Suprapubic skin (tissue), 4 donors: ENCODE results near the gene DRG2. TPM values are rescaled to one million over a fixed set of nuclear protein-coding genes. Genes with fewer than 3 reads are reported as not detected.

Experiments
- DNase-seq, 2 donors: peaks; one replicate each; pipeline ENCODE4 v3.0.0-alpha.2; 2019; ENCODE audit warnings: low spot score in 2 of 2
- H3K27ac ChIP-seq: fragments of 200-600 bp; sonication (generic); one replicate; pipeline ENCODE4 v1.5.1; 2019
- H3K27me3 ChIP-seq: fragments of 200-600 bp; sonication (generic); one replicate; pipeline ENCODE4 v1.5.1; 2019
- H3K36me3 ChIP-seq: fragments of 200-600 bp; sonication (generic); one replicate; pipeline ENCODE4 v1.5.1; 2019
- H3K4me1 ChIP-seq: fragments of 200-600 bp; sonication (generic); one replicate; pipeline ENCODE4 v1.5.1; 2019
- H3K4me3 ChIP-seq: fragments of 200-600 bp; sonication (generic); one replicate; pipeline ENCODE4 v1.5.1; 2019; ENCODE audit warnings: mild to moderate bottlenecking
- H3K9me3 ChIP-seq: fragments of 200-600 bp; sonication (generic); one replicate; pipeline ENCODE4 v1.5.1; 2019
- EP300 ChIP-seq: sonication (generic); formaldehyde crosslinking; IDR thresholded peaks from one replicate; pipeline ENCODE4 v1.6.1; 2017; ENCODE audit warnings: antibody characterized with exemption
- POLR2A ChIP-seq, 2 donors: fragments of 450-650 bp; IDR thresholded peaks; one replicate each; pipeline ENCODE4 v1.6.1; 2017; ENCODE audit warnings: antibody characterized with exemption in 2 of 2, mild to moderate bottlenecking in 2 of 2, moderate library complexity in 2 of 2
- POLR2AphosphoS5 ChIP-seq, 3 donors: sonication (generic); formaldehyde crosslinking; IDR thresholded peaks; one replicate each; pipeline ENCODE4 v1.6.1; 2017; ENCODE audit warnings: antibody characterized with exemption in 3 of 3
- WGBS: methylation state at CpG from one replicate; pipeline ENCODE4 v1.1.5; 2018; 5-methylcytosine and 5-hydroxymethylcytosine counted together
- total RNA-seq, 4 donors: library from RNA; depleted of rRNA; stranded (reverse); fragments of >200 nt; gene quantifications; one replicate each; pipeline ENCODE4 v1.1.0, GENCODE V29; 2016
- TF ChIP-seq, protein P1 (sequence below), 2 donors: fragments of 200-600 bp in 1 of 2; fragments of 450-650 bp in 1 of 2; sonication (generic) in 1 of 2; IDR thresholded peaks; one replicate each; pipeline ENCODE4 v1.5.1; 2016 to 2019; ENCODE audit warnings: antibody characterized with exemption in 2 of 2, mild to moderate bottlenecking in 1 of 2, moderate library complexity in 1 of 2

Gene DRG2
- total RNA-seq, 4 donors from 2014 or later, result 34.6 to 44.0 (median 37.9) TPM

GRCh38 chr17:18076936-18077335, 10.8 kb upstream of the DRG2 start:
- no peak for DNase-seq
- Histone ChIP-seq H3K4me1 (no peaks in the 10 kb centered on the region), H3K27ac (no peak overlapping the region), H3K9me3 (no peaks in the 10 kb centered on the region), H3K4me3 (no peak overlapping the region), H3K36me3 (no peaks in the 10 kb centered on the region), H3K27me3 (peaks cover 3% of the 10 kb centered on the region)
- 69% methylated on average over 7 of the region's 7 CpGs for WGBS
- TF ChIP-seq POLR2AphosphoS5 (IDR thresholded peaks at IDR 0.05) (no peak), POLR2A (IDR thresholded peaks at IDR 0.05) (no peak), EP300 (no peak)
- TF ChIP-seq, protein P1, sequence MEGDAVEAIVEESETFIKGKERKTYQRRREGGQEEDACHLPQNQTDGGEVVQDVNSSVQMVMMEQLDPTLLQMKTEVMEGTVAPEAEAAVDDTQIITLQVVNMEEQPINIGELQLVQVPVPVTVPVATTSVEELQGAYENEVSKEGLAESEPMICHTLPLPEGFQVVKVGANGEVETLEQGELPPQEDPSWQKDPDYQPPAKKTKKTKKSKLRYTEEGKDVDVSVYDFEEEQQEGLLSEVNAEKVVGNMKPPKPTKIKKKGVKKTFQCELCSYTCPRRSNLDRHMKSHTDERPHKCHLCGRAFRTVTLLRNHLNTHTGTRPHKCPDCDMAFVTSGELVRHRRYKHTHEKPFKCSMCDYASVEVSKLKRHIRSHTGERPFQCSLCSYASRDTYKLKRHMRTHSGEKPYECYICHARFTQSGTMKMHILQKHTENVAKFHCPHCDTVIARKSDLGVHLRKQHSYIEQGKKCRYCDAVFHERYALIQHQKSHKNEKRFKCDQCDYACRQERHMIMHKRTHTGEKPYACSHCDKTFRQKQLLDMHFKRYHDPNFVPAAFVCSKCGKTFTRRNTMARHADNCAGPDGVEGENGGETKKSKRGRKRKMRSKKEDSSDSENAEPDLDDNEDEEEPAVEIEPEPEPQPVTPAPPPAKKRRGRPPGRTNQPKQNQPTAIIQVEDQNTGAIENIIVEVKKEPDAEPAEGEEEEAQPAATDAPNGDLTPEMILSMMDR (IDR thresholded peaks at IDR 0.05), result no peak

DNA sequence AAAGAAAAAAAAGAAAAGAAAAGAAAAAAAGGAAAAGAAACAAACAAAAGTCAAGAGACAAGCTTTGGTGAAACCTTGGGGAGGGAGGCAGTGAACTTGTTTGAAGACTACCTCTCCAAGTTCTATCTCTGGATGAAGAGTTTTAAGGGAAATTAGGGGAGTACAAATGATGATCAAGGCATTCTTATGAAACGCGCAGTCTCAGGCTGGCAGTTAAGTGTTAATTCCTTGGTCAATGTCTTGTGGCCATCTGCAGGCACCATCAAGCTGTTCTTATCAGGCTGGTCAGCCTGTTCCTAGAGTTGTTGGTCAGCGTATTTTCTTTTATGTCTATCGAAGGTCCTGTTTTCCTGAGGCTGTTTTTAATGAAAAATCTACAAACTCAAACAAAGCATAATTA, 8.2 kb upstream of the DRG2 start:
- H3K4me3 ChIP-seq, result no peak overlapping the region
- peaks cover 3% of the 10 kb centered on the region for H3K27me3 ChIP-seq
- 81% methylated on average over 4 of the region's 4 CpGs for WGBS
- no peak overlapping the region for H3K27ac ChIP-seq
- TF ChIP-seq POLR2AphosphoS5 (IDR thresholded peaks at IDR 0.05), result no peak
- TF ChIP-seq, protein P1 (IDR thresholded peaks at IDR 0.05), result no peak
- no peak for TF ChIP-seq POLR2A (IDR thresholded peaks at IDR 0.05)
- TF ChIP-seq EP300, result no peak
- no peaks in the 10 kb centered on the region for H3K4me1 ChIP-seq
- no peaks in the 10 kb centered on the region for H3K9me3 ChIP-seq
- DNase-seq, result no peak
- no peaks in the 10 kb centered on the region for H3K36me3 ChIP-seq

DNA sequence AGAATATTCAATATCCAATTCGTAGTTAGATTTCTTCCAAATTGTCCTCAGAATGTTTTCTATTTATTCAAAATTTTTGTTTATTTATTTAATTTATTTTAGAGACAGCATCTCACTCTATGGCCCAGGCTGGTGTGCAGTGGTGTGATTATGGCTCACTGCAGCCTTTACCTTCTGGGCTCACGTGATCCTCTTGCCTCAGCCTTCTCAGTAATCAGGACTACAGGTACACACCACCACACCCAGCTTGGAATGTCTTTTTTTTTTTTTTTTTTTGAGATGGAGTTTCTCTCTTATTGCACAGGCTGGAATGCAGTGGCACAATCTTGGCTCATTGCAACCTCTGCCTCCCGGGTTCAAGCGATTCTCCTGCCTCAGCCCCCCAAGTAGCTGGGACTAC, 3.5 kb upstream of the DRG2 start:
- Histone ChIP-seq H3K36me3 (no peaks in the 10 kb centered on the region), H3K9me3 (no peaks in the 10 kb centered on the region), H3K27me3 (peaks cover 3% of the 10 kb centered on the region), H3K4me3 (no peak overlapping the region), H3K27ac (no peak overlapping the region), H3K4me1 (peaks cover 12% of the 10 kb centered on the region)
- TF ChIP-seq POLR2A (IDR thresholded peaks at IDR 0.05), result no peak
- TF ChIP-seq POLR2AphosphoS5 (IDR thresholded peaks at IDR 0.05), result no peak
- no peak for TF ChIP-seq EP300
- TF ChIP-seq, protein P1 (IDR thresholded peaks at IDR 0.05), result no peak
- DNase-seq, result no peak
- WGBS, result 78% methylated on average over 4 of the region's 4 CpGs

DNA sequence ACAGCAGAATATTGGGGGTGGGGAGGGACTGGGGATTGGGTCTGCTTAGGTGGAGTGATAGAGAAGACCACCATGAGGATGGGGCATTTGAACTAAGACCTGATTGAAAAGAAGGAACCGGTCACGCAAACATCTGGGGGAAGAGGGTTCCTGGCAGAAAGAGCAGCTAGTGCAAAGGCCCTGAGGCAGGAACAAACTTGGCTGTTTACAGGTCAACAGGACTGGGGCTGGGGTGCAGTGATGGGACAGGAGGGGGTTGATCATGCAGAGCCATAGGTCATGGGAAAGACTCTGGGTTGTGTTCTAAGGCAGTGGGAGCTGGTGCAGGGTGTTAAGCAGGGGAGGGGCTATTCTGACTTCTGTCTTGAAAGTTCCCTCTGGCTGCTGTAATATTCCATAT, 1.9 kb downstream of the DRG2 start:
- no peak for DNase-seq
- Histone ChIP-seq H3K4me3 (no peak overlapping the region), H3K4me1 (peaks cover 17% of the 10 kb centered on the region), H3K36me3 (peaks cover 22% of the 10 kb centered on the region), H3K27ac (no peak overlapping the region), H3K9me3 (no peaks in the 10 kb centered on the region), H3K27me3 (no peaks in the 10 kb centered on the region)
- 90% methylated on average over 2 of the region's 2 CpGs for WGBS
- TF ChIP-seq POLR2A (IDR thresholded peaks at IDR 0.05) (no peak), EP300 (no peak)
- TF ChIP-seq, protein P1 (IDR thresholded peaks at IDR 0.05), result no peak

- Histone ChIP-seq H3K27me3 (no peaks in the 10 kb centered on the region), H3K27ac (no peak overlapping the region), H3K4me1 (peaks cover 9% of the 10 kb centered on the region), H3K36me3 (peaks cover 61% of the 10 kb centered on the region), H3K4me3 (no peak overlapping the region), H3K9me3 (no peaks in the 10 kb centered on the region)
- WGBS, result 76% methylated on average over 14 of the region's 15 CpGs
- DNase-seq, result no peak
- TF ChIP-seq, protein P1 (IDR thresholded peaks at IDR 0.05), result no peak
- TF ChIP-seq POLR2A (IDR thresholded peaks at IDR 0.05), result no peak
- TF ChIP-seq EP300, result no peak
- no peak for TF ChIP-seq POLR2AphosphoS5 (IDR thresholded peaks at IDR 0.05)
These were observed 6.1 kb downstream of the DRG2 start for GRCh38 chr17:18093616-18094408.
